Breast epithelium (tissue), 3 donors: ENCODE results near the gene FAM47E.

Source experiments
- POLR2AphosphoS5 ChIP-seq, 3 donors: sonication (generic); formaldehyde crosslinking; IDR thresholded peaks; one replicate each; pipeline ENCODE4 v1.6.1; 2017; ENCODE audit warnings: antibody characterized with exemption in 3 of 3
- TF ChIP-seq, protein P1 (sequence below), 3 donors: fragments of 450-650 bp; IDR thresholded peaks; one replicate each; pipeline ENCODE4 v1.5.1; 2016 to 2017; ENCODE audit warnings: antibody characterized with exemption in 3 of 3, mild to moderate bottlenecking in 3 of 3, moderate library complexity in 3 of 3

DNA sequence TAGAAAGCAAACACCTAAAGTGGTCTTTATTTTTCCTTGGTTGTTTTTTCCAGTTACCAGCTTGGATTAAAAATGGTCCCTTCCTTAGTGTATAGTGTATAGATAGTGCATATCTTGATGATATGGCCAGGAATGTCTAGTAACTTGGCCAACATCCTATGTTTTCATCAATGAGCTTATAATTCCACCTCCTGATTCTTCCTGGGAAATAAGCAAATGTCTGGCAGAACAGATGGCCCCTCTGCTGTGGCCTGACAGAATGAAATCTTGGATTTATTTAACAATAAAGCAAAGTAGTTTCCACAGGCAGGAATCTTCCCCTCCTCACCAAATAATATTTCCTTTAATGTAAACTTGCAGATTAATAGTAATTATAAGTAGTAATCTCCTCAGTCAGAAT lies 44.0 kb upstream of the FAM47E start:
- TF ChIP-seq, protein P1, sequence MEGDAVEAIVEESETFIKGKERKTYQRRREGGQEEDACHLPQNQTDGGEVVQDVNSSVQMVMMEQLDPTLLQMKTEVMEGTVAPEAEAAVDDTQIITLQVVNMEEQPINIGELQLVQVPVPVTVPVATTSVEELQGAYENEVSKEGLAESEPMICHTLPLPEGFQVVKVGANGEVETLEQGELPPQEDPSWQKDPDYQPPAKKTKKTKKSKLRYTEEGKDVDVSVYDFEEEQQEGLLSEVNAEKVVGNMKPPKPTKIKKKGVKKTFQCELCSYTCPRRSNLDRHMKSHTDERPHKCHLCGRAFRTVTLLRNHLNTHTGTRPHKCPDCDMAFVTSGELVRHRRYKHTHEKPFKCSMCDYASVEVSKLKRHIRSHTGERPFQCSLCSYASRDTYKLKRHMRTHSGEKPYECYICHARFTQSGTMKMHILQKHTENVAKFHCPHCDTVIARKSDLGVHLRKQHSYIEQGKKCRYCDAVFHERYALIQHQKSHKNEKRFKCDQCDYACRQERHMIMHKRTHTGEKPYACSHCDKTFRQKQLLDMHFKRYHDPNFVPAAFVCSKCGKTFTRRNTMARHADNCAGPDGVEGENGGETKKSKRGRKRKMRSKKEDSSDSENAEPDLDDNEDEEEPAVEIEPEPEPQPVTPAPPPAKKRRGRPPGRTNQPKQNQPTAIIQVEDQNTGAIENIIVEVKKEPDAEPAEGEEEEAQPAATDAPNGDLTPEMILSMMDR (IDR thresholded peaks at IDR 0.05), result no peak
- no peak for TF ChIP-seq POLR2AphosphoS5 (IDR thresholded peaks at IDR 0.05)
